ENCODE data around the gene CDK18. TPM values are rescaled to one million over a fixed set of nuclear protein-coding genes. Genes with fewer than 3 reads are reported as not detected.

The CDK18 gene
- polyA plus RNA-seq (2013, experiment 1 of 2) = 33.5 TPM
- polyA plus RNA-seq (2013, experiment 2 of 2) = 31.1 TPM

- H3K4me3 ChIP-seq (ENCODE audit: extremely low read depth, insufficient read depth, low read length, poor library complexity, severe bottlenecking) = peak within 1 kb of the TSS; percentile 53
- peaks cover 9% of the 10 kb centered on the region for H3K4me1 ChIP-seq (ENCODE audit: control insufficient read depth, insufficient read depth, low read length, poor library complexity, severe bottlenecking)
- H3K36me3 ChIP-seq (ENCODE audit: control insufficient read depth, insufficient read depth, low read length) = no peaks in the 10 kb centered on the region
- WGBS, 2 experiments (ENCODE audit: insufficient coverage in 2 of 2) = 5% methylated on average over 22 to 32 of the region's 42 CpGs
- no peaks in the 10 kb centered on the region for H3K9me3 ChIP-seq (ENCODE audit: control insufficient read depth, low read length)
- peak within 1 kb of the TSS; percentile 6 for H3K27ac ChIP-seq (ENCODE audit: low read depth, low read length, severe bottlenecking)
Measured at GRCh38 chr1:205504311-205505075, at the start of gene CDK18. Gene CDK18 (plus strand): TSS chr1:205504669. CDS start chr1:205523168, 18,499 bp downstream.

- Histone ChIP-seq H3K9me3 (ENCODE audit: control insufficient read depth, low read length) (no peaks in the 10 kb centered on the region), H3K4me1 (ENCODE audit: control insufficient read depth, insufficient read depth, low read length, poor library complexity, severe bottlenecking) (peaks cover 39% of the 10 kb centered on the region), H3K27ac (ENCODE audit: low read depth, low read length, severe bottlenecking) (peak overlapping the region; percentile 16), H3K4me3 (ENCODE audit: extremely low read depth, insufficient read depth, low read length, poor library complexity, severe bottlenecking) (peak overlapping the region; percentile 40), H3K36me3 (ENCODE audit: control insufficient read depth, insufficient read depth, low read length) (no peaks in the 10 kb centered on the region)
- 6 to 7% methylated on average over 2 to 6 of the region's 6 CpGs for WGBS, 2 experiments (ENCODE audit: insufficient coverage in 2 of 2)
Measured at GRCh38 chr1:205454903-205455335, 49.5 kb upstream of the CDK18 start.

- 0 to 1% methylated on average over 24 to 37 of the region's 53 CpGs for WGBS, 2 experiments (ENCODE audit: insufficient coverage in 2 of 2)
- no peaks in the 10 kb centered on the region for H3K36me3 ChIP-seq (ENCODE audit: control insufficient read depth, insufficient read depth, low read length)
- H3K27ac ChIP-seq (ENCODE audit: low read depth, low read length, severe bottlenecking) = peak within 1 kb of the TSS; percentile 16
- H3K4me3 ChIP-seq (ENCODE audit: extremely low read depth, insufficient read depth, low read length, poor library complexity, severe bottlenecking) = peak within 1 kb of the TSS; percentile 40
- H3K4me1 ChIP-seq (ENCODE audit: control insufficient read depth, insufficient read depth, low read length, poor library complexity, severe bottlenecking) = peaks cover 33% of the 10 kb centered on the region
- H3K9me3 ChIP-seq (ENCODE audit: control insufficient read depth, low read length) = no peaks in the 10 kb centered on the region
Measured at GRCh38 chr1:205455581-205456382, 48.7 kb upstream of the CDK18 start, which contains the start of gene BLACAT1. Gene BLACAT1 (minus strand): TSS chr1:205456045.

- H3K27ac ChIP-seq (ENCODE audit: low read depth, low read length, severe bottlenecking) = peak overlapping the region; percentile 16
- no peaks in the 10 kb centered on the region for H3K36me3 ChIP-seq (ENCODE audit: control insufficient read depth, insufficient read depth, low read length)
- peak overlapping the region; percentile 40 for H3K4me3 ChIP-seq (ENCODE audit: extremely low read depth, insufficient read depth, low read length, poor library complexity, severe bottlenecking)
- no peaks in the 10 kb centered on the region for H3K9me3 ChIP-seq (ENCODE audit: control insufficient read depth, low read length)
- 0% methylated on average over 22 to 28 of the region's 47 CpGs for WGBS, 2 experiments (ENCODE audit: insufficient coverage in 2 of 2)
- peaks cover 27% of the 10 kb centered on the region for H3K4me1 ChIP-seq (ENCODE audit: control insufficient read depth, insufficient read depth, low read length, poor library complexity, severe bottlenecking)
Measured at GRCh38 chr1:205456383-205456867, 48.0 kb upstream of the CDK18 start.

- Histone ChIP-seq H3K9me3 (ENCODE audit: control insufficient read depth, low read length) (no peaks in the 10 kb centered on the region), H3K36me3 (ENCODE audit: control insufficient read depth, insufficient read depth, low read length) (no peaks in the 10 kb centered on the region), H3K4me3 (ENCODE audit: extremely low read depth, insufficient read depth, low read length, poor library complexity, severe bottlenecking) (peak overlapping the region; percentile 40), H3K27ac (ENCODE audit: low read depth, low read length, severe bottlenecking) (peak overlapping the region; percentile 16), H3K4me1 (ENCODE audit: control insufficient read depth, insufficient read depth, low read length, poor library complexity, severe bottlenecking) (peaks cover 24% of the 10 kb centered on the region)
- WGBS, 2 experiments (ENCODE audit: insufficient coverage in 2 of 2) = 2 to 3% methylated on average over 32 to 49 of the region's 74 CpGs
Measured at GRCh38 chr1:205456868-205457745, 47.4 kb upstream of the CDK18 start.

GRCh38 chr1:205458777-205459566 is 45.5 kb upstream of the CDK18 start:
- WGBS, 2 experiments (ENCODE audit: insufficient coverage in 2 of 2) = 68 to 85% methylated on average over 2 to 5 of the region's 6 CpGs
- Histone ChIP-seq H3K27ac (ENCODE audit: low read depth, low read length, severe bottlenecking) (no peak overlapping the region), H3K4me3 (ENCODE audit: extremely low read depth, insufficient read depth, low read length, poor library complexity, severe bottlenecking) (no peak overlapping the region), H3K9me3 (ENCODE audit: control insufficient read depth, low read length) (no peaks in the 10 kb centered on the region), H3K4me1 (ENCODE audit: control insufficient read depth, insufficient read depth, low read length, poor library complexity, severe bottlenecking) (peaks cover 15% of the 10 kb centered on the region), H3K36me3 (ENCODE audit: control insufficient read depth, insufficient read depth, low read length) (no peaks in the 10 kb centered on the region)

GRCh38 chr1:205465392-205465791 is 39.1 kb upstream of the CDK18 start:
- 67 to 86% methylated on average over 2 of the region's 2 CpGs for WGBS, 2 experiments (ENCODE audit: insufficient coverage in 2 of 2)
- Histone ChIP-seq H3K4me3 (ENCODE audit: extremely low read depth, insufficient read depth, low read length, poor library complexity, severe bottlenecking) (no peak overlapping the region), H3K4me1 (ENCODE audit: control insufficient read depth, insufficient read depth, low read length, poor library complexity, severe bottlenecking) (no peaks in the 10 kb centered on the region), H3K9me3 (ENCODE audit: control insufficient read depth, low read length) (no peaks in the 10 kb centered on the region), H3K36me3 (ENCODE audit: control insufficient read depth, insufficient read depth, low read length) (no peaks in the 10 kb centered on the region), H3K27ac (ENCODE audit: low read depth, low read length, severe bottlenecking) (no peak overlapping the region)

GRCh38 chr1:205466595-205467220 is 37.8 kb upstream of the CDK18 start:
- no peak overlapping the region for H3K27ac ChIP-seq (ENCODE audit: low read depth, low read length, severe bottlenecking)
- no peaks in the 10 kb centered on the region for H3K9me3 ChIP-seq (ENCODE audit: control insufficient read depth, low read length)
- H3K4me3 ChIP-seq (ENCODE audit: extremely low read depth, insufficient read depth, low read length, poor library complexity, severe bottlenecking) = no peak overlapping the region
- H3K4me1 ChIP-seq (ENCODE audit: control insufficient read depth, insufficient read depth, low read length, poor library complexity, severe bottlenecking) = no peaks in the 10 kb centered on the region
- WGBS, 2 experiments (ENCODE audit: insufficient coverage in 2 of 2) = 70 to 79% methylated on average over 4 to 6 of the region's 7 CpGs
- H3K36me3 ChIP-seq (ENCODE audit: control insufficient read depth, insufficient read depth, low read length) = no peaks in the 10 kb centered on the region

GRCh38 chr1:205470131-205470530 is 34.3 kb upstream of the CDK18 start:
- H3K4me3 ChIP-seq (ENCODE audit: extremely low read depth, insufficient read depth, low read length, poor library complexity, severe bottlenecking) = no peak overlapping the region
- no peaks in the 10 kb centered on the region for H3K36me3 ChIP-seq (ENCODE audit: control insufficient read depth, insufficient read depth, low read length)
- no peak overlapping the region for H3K27ac ChIP-seq (ENCODE audit: low read depth, low read length, severe bottlenecking)
- WGBS, 2 experiments (ENCODE audit: insufficient coverage in 2 of 2) = 79 to 90% methylated on average over 3 to 4 of the region's 6 CpGs
- H3K4me1 ChIP-seq (ENCODE audit: control insufficient read depth, insufficient read depth, low read length, poor library complexity, severe bottlenecking) = peaks cover 4% of the 10 kb centered on the region
- peaks cover 7% of the 10 kb centered on the region for H3K9me3 ChIP-seq (ENCODE audit: control insufficient read depth, low read length)

All from mesodermal cell (in vitro differentiated cells).